GM18873 (cell line): Measurements from ENCODE around the gene CGRRF1.

Experiments
- ATAC-seq: cut with Tn5 transposase; IDR thresholded peaks from one replicate; pipeline ENCODE4 v1.9.1; 2021; ENCODE audit warnings: mild to moderate bottlenecking, moderate library complexity, moderate number of reproducible peaks; ENCODE audit not compliant: unreplicated experiment, low FRiP score

CGRRF1 gene

GRCh38 chr14:54570631-54571415 is 61.1 kb downstream of the CGRRF1 start:
- ATAC-seq = no peak

GRCh38 chr14:54572316-54572715 is 62.6 kb downstream of the CGRRF1 start:
- ATAC-seq = no peak

GRCh38 chr14:54574528-54574927 is 64.8 kb downstream of the CGRRF1 start:
- no peak for ATAC-seq

DNA sequence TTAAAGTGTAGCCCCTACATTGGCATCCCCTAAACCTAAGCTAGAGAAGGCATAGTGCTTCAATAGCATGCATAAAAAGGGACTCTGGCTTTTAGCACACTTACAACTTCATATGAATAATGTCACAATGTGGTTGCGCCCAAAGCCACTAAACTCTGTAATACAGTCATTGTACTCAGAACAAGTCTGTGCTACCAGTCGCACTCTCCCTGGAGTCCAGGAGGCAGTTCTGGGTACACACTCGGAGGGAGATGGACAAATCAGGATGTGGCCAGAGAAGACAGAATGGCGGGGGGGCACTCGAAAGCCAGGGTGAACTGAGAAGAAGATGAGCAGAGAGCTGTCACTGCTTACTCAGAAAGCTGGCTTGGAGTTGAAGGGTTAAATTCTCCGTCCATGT is 67.8 kb downstream of the CGRRF1 start:
- ATAC-seq = no peak

DNA sequence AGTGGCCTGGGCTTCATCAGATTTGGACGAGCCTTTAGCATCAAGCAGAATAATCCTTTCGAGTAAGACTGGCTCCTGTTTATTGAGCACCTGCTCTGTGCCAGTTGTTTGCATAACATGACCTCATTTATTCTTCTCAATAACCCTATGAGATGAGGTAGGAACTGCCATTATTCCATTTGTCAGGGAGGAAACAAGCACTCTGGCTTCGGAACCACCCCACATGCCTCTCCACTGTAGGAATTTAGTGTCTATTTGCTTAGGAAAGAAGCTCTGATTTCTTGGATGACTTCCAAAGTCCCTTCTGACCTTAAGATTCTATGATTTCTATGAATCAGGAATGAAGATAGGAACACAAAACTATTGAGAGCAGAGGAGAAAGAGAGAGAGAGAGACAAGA is 68.3 kb downstream of the CGRRF1 start:
- ATAC-seq = no peak

DNA sequence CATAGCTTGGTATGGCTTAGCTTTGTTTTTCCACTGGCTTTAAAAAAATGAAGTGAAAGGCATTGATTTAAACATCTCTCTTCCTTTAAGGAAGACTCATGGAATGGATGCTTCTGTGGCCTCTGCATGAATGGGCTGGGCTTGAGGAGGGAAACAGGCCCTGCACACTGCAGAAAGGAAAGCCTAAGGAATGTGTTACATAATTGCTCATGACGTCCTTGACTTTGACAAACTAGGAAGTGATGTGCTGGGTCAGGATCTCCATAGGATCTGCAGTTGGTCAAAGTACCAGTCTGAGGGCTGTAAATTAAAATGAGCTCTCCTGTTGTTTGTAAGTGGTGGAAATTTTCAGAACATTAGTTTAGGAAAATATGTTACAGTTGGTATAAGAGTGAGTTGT is 69.9 kb downstream of the CGRRF1 start:
- no peak for ATAC-seq

GRCh38 chr14:54580933-54581332 is 71.2 kb downstream of the CGRRF1 start:
- no peak for ATAC-seq

- no peak for ATAC-seq
Measured at GRCh38 chr14:54582334-54582733, 72.6 kb downstream of the CGRRF1 start.

- no peak for ATAC-seq
Measured at GRCh38 chr14:54584097-54584496, 74.4 kb downstream of the CGRRF1 start.

- no peak for ATAC-seq
Measured at GRCh38 chr14:54585214-54585613, 75.5 kb downstream of the CGRRF1 start.
